HG02943 (cell line): Measurements from ENCODE around the gene CNTN2.

ENCODE experiments used
- ATAC-seq: cut with Tn5 transposase; IDR thresholded peaks from one replicate; pipeline ENCODE4 v1.9.1; 2021; ENCODE audit warnings: mild to moderate bottlenecking, low read depth, moderate library complexity; ENCODE audit not compliant: unreplicated experiment

The CNTN2 gene

DNA sequence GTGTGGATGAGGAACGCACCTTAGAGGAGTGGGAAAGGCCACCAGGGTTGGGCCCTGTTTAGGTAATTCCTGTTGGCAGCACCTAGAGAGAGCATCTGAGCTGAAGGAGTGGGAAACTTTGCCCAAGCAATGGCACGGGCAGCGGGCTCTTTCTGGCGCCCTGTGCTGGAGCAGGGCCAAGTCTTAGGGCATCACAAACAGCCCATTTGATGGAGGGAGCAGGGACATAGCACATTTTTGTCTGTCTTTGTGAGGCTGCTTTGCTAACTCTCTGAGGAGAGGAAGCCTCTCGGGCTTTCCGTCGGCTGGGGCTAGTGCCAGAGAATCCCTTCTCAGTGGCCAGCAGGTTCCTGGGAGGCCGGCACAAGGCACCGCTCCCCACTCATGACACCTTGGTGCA lies 22.5 kb upstream of the CNTN2 start:
- ATAC-seq, result no peak

DNA sequence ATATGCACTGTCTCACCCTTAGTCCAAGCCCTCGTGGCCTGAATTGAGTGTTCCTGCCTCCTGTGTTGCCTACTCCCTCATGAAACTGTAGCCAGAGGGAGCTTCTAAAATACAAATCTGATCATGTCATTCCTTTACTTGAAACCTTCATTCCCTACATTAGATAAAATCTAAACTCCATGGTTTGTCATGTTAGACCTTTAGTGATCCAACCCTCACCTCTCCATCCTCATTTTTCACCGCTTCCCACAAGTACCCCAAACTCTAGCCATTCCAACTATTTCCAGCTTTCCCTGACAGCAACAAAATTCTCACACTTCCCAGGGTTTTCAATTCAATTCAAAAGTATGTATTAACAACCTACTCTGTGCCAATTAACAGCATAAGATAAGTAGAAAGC lies 18.3 kb upstream of the CNTN2 start:
- ATAC-seq, result no peak

DNA sequence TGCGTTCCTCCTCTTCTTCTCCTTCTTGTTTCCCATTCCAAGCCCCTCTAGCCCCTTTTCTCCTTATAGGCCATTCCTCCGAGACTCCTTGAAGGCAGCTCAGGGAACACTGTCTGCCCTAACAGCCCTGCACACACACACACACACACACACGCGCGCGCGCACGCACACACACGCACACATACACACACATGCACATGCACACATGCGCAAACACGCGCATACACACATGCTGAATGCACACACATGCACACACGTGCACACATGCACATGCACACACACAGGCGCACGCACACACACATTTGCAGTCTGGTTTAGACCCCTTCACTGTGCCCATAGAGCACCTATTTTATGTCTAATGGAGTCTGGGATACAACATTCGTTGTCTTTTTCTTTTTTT lies 17.8 kb upstream of the CNTN2 start:
- no peak for ATAC-seq

DNA sequence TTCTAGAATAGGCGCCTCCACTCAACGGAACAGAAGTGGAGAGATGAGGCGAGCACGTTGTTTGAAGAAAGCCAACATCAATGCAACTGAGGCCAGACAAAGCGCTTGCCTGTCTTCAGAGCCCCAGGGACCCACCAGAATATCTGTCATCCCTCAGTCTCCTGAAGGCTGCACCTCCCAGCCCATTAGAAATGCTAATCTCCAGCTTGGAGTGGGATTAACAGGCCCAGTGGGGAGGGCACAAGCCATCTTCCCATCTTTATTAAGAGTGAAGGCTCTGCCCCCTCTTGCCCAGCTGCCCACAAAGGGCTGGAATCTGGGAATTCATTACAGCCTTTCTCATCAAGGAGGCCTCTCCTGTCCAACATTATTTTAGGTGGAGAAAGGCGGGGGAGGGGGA lies 16.8 kb upstream of the CNTN2 start:
- ATAC-seq, result no peak

DNA sequence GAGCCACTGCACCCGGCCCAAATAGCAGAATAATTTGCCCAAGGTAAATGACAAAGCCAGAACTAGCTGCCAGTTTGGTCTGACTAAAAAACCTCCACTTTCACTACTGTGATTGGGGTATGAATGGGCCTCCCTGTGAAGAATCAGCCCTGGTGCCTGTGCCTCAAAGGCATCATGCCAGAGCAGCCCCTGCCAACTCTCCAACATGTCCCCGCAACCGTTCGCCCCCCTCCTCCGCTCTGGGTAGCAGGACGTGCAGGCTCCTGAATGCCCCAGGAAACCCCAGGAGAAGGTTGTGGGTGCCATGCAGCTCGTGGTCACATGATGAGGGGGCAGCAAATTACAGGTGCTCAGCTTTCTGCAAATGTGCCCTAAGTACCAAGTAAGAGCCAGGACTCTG lies 14.6 kb upstream of the CNTN2 start:
- no peak for ATAC-seq

DNA sequence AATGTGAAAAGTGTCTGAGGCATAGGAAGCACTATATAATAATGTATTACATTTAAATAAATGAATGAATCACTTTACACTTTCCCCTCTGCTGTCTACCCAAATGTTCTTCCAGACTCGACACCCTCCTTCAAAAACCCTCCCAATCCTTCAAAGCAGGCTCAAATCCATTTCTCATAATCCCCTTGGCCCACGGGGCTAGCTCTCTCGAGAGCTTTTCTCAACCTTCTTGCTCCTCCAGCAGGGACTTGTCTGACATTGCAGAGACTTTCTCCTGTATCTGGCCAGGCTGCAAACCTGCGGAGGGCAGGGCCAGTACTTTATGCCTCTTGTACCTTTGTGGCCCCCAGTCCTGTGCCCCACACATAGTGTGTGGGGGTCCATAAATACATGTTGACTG lies 14.1 kb upstream of the CNTN2 start:
- no peak for ATAC-seq

DNA sequence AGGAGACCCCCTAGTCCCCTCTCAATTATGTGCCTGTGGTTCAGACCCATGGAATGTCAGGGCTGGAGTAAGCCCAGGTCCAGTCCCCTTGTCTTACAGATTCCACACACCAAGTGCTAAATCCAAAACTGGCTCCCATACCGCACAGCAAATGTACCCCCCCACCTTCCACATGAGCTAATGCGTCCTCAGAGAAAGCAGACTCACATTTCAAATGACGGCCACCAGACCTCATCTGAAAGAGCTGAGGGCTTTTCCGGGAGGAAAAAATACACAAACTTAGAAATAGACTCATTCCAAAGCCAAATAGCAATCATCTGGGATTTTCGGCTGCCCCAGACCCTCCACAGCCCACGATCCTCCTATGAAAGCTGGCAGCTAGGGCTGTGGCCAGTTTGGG lies 12.8 kb upstream of the CNTN2 start:
- ATAC-seq, result no peak

DNA sequence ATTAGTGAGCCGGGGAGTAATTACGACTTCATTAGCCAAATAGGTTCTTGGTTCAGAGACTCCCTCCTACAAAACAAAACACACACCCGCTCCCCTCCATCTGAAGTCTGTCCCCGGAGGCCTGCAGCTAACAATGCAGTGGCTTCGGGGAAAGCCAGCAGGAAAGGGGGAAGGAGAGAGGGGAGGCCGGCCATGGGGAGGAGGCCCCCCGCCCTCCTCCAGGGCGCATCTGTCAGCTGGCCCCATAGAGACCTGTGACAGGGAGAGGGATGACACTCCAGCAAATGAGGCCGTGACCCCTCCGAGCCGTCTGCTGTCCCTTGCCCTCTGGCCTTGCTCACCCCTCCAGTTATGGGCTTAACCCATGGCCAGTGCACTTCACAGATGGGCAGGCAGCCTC lies 12.1 kb upstream of the CNTN2 start:
- ATAC-seq, result no peak

DNA sequence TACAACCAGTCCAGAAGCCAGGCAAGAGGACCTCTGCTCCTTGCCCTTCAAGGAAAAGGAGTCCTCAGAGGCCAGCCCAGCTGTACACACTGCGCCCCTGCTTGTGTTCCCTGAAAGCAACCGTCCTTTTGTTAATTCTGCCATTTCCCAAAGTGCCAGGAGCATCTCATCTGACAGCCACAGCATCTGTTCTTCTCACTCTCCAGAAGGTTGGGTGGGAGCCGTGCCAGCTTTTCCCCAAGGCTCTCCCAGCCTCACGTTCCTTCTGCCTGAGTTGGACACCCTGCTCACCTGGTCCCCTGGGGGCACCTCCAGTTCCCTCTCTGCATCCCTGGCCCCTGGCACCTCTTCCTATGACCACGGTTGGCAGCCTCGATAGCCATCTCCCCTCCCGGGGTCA lies 10.5 kb upstream of the CNTN2 start:
- no peak for ATAC-seq

DNA sequence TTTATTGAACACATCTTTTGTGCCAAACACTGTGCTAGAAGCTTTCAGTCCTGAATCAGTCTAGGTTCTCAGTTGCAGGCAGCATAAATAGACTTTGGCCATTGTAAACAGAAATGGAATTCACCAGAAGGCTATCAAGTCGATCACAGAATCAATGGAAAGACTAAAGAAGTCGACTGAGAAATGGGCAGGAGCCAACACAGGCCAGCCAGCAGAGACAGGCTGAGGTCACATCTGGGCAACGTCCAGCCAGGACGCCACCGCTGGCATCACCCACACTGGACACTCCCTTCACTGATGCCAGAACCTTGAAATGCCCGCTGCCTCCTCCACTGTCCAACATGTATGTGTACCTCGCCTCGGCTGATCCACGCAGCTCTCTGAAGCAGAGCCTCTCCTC lies 5.5 kb upstream of the CNTN2 start:
- ATAC-seq, result no peak

DNA sequence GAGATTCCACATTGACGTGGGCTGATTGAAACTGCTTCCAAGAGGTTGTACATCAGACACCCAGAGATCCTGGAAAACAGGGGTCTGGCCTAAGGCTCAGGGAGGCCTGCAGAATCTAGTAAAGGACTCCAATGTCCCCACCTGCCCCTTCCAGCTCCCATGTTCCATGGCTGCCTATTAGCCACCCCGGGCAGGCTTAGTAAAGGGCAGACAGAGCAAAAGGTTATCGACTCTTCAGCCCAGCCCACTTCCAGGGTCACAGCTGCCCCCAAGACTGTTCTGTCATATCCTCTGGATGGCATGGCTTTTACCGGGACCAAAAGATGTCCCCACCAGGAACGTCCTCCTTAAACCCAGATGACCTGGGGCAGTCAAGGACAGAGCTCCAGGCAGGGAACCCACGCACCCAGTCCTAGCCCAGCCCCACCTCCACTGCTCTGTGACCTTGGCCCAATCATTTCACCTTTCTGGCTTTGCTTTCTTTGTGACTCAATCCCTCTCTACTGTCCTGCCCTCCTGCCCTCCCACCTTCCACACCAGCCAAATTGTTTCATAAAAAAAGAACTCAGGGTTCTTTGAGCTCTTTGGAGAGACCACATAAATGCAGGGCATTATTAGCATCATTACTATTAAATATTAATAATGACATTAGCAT lies 4.8 kb upstream of the CNTN2 start:
- ATAC-seq, result no peak

DNA sequence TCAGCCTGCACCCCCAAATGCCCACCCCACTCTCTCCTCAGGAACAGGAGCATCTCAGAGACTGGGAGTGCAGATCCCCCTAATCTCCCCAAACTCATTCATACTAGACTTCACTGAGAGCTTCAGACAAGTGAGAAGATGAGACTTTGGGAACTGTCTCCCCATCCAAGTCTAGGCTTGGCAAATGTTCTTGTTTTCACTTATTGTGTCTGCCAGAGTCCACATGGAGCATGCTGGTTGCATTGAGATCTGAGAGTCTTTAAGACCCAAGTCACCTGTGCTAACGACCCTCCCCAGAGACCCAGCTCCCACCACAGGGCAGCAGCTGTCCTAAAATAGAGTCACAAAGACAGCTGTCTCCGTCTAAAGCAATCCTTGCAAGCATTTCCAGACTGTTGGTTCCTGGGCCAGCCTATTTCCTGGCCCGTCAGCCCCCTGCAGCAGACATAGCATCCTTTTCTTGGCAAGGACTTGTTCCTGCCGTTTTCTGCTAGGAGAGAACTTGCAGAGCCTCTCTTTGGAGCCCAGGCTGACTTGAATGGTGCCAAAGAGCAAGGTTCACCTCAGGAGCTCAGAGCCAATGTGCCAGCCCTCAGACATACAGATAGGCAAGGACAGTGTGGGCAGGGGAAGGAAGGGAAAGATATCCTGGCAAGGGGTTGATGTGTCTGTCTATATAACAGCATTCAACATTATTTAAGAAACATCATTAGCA lies 1.9 kb upstream of the CNTN2 start:
- no peak for ATAC-seq

DNA sequence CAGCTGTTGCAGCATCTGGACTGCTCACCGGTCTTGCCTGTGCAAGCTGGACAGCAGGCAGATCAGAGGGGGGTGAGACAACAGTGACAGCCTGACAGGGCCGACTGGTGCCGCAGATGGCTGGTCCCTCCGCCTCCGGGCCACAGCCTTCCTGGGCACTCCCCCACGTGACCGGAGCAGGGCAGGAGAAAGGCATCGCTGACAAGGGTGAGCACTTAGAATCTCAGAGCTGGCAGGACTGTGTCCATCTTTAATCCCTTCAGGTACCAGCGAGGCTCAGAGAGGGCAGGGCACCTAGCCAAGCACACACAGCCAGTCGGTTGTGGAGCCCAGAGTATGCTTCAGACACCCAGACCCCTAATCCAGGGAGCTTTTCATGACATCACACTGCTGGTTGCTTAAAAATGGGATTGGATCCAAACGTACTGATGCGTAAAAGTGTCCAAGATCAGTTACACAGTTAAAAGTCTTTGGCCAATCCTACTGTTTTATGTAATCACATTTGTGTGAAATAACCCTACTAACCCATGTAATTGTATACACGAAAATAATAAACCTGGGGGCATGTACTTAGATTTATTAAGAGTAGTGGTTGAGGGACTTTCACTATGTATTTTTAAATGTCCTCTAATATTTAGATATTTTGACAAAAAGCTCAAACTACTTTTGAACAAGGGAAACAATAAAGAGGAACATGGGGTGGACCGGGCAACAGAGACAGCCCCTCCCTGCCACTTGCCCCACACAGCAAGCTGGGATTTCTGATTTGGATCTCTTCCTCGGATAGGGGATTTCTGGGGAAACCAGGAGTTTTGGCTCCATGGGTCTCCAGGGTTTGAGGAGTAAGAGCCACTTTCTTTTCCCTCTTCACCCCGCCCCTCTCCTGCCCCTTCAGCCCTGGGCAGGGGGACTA lies 758 bp upstream of the CNTN2 start:
- ATAC-seq, result no peak

DNA sequence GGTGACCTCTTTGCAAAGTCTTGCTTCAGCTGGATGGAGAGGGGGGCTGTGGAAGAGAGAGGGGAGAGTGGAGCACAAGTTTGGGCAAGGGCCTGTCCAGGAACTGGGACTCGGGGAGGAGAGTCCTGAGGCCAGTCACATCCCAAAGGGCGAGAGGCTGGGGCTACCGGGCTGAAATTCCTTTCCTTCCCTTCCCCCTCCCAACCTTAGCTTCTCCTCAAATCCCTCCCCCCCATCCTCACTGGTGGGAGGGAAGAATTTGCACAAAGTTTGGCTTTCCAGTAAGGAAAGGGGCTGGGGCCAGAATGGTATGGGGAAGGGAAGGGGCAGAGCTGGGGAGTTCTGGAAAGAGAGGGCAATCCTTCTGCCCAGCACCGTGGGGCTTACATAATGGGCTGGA lies 854 bp downstream of the CNTN2 start:
- no peak for ATAC-seq

DNA sequence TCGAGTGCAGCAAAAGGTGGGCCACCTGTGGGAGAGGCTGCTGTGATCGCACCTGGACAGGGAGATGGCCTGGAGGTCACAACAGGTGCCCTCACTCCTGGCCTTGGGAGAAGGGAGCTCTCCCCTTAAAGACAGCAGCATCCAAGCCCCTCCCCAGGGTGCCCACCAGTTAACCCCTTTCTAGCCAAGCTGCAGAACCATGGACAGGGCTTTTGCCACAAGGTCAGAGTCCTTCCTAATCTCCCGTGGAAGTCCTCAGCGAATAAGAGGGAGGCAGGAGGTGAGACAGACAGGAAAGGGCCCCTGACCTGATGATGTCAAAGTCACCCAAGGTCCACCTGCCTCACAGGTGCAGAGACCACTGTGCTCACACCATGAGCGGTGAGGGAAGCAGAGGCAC lies 1.7 kb downstream of the CNTN2 start:
- ATAC-seq, result no peak

DNA sequence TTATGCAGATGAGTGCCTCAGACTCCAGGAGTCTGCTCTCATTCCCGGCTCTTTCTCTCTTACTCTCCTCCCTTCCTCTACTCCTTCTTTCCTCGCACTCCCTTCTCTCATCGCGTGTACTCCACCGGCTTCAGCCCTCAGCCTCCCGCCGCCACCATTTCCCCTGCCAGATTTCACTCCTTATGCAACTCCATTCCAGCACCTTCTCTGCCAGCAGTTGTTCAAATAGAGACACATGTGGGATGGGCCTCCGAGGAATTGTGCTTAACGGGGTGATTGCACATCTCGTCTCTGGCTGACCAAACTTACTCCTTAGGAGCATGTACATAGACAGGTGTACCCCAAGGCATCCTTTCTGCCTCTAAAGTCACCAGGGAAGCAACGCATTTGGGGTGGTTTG lies 2.1 kb downstream of the CNTN2 start:
- no peak for ATAC-seq

DNA sequence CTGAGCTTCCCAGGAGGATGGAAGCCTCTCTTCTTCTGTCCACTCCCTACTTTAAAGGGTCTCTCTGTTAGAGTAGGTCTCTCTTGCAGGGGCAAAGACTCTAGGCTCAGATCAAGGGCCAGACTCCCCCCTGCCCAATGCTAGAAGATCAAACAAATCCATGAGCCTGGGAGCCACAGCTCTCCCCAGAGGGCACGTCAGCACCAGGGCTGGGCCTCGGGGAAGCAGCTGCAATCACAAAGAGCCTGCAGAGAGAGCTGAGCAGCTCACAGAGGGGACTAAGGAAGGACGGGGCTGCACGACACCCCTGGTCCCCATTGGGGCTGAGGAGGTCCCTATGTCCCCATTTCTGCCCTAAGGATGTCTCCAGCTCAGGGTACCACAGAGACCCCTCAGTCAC lies 3.9 kb downstream of the CNTN2 start:
- ATAC-seq, result no peak

DNA sequence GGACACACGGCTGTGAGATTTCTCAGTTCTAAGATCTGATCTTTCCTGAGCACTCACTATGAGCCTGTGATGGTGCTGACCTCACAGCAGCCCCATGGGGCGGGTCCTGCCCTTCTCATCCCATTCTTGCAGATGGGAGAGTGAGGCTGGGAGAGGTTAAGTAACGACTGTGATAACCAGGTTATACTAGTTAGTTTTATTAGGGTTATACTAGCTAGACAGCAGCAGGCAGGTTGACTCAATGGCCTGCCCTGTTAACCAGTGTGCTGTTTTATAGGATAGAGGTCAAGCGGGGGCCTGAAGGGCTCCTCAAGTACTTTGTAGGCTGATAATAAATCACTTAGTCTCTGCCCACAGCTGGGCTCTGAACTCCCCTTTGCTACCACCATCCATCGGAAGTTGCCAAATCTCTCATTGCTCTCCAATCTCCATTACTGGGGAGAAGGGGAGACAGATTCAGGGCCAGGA lies 4.8 kb downstream of the CNTN2 start:
- ATAC-seq, result no peak

DNA sequence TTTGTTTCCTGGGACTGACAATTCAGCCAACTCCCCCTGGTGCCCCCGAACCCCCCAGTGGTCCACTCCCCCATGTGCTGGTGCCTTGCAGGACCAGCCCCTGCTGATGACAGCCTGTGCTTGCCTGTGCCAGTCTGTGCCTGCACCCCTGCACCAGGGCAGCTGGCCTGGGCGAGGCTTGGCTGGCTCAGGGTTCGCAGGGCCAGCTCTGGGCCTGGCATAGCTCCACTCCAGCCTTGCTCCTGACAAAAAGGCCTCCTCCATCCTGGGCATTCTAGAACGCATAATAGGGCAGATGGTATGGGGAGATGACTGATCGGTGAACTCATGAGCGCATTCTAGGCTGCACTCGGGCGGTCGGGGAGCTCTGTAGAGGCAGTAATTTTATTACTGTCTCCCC lies 5.4 kb downstream of the CNTN2 start:
- ATAC-seq, result no peak

DNA sequence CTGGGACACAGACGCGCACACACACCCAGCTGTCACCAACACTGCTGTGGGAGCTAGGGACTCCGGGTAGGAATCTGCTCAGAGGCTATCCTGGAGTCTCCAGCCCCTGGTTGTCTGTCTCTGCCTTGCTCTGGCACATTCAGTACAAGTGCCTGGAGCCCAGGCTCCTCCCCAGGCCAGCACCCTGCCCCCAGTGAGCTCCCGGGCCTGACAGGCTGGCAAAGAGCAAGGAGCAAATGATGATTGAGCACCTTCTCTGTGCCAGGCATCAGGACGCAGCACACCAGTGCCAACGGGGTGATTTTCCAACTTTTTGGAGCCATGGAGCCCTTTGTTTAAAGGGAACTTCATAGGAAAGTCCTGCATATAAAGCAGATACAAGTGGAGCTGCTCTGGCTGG lies 6.5 kb downstream of the CNTN2 start:
- ATAC-seq, result no peak

DNA sequence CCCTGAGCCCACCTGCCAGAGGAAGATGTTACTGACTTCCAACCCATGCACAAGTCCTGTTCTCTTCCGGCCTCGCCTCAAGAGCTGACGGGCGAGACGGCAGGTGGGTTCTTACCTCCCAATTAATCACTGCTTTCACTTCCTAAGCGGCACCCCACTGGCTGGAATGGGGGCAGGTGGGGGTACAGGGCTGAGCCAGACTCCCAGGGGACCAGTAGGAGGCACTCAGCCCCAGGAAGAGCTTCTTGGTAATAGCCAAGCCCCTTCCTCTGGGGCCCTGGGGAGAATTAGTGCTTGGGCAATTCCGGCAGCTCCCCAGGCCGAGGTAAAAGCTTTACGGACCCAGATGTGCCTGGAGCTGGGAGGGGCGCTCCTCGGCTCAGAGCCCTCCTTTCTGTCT lies 9.7 kb downstream of the CNTN2 start:
- no peak for ATAC-seq
